NOMO-1 treated with DMSO at 0.1 percent for 48 hours (cell line): Measurements from ENCODE around the gene SPACDR.

Experiments
- DNase-seq: peaks from one replicate; lab custom pipeline; 2025; ENCODE audit not compliant: unreplicated experiment; lab: John Stamatoyannopoulos, UW

SPACDR gene

GRCh38 chr7:100485471-100485876, 21.4 kb upstream of the SPACDR start:
- no peak for DNase-seq

GRCh38 chr7:100484673-100485045, 20.6 kb upstream of the SPACDR start:
- no peak for DNase-seq

- DNase-seq = no peak
These were observed 19.9 kb upstream of the SPACDR start, which contains the start of gene NYAP1 for GRCh38 chr7:100483722-100484672. TSS of gene NYAP1 (plus strand) at chr7:100483927. CDS start at chr7:100485312, 1,385 bp downstream.

- DNase-seq = peak; percentile 66
These were observed 19.1 kb upstream of the SPACDR start for GRCh38 chr7:100483090-100483721.

GRCh38 chr7:100482728-100483089, 18.6 kb upstream of the SPACDR start:
- DNase-seq = no peak

GRCh38 chr7:100481466-100481865, 17.4 kb upstream of the SPACDR start:
- DNase-seq = no peak

GRCh38 chr7:100478958-100479660, 15.0 kb upstream of the SPACDR start, which contains the start of gene TSC22D4:
TSS of gene TSC22D4 (minus strand) at chr7:100479214. CDS start at chr7:100478038, 1,176 bp downstream.
- DNase-seq = peak; percentile 98

GRCh38 chr7:100477871-100478267, 13.8 kb upstream of the SPACDR start:
- no peak for DNase-seq

GRCh38 chr7:100476903-100477870, 13.1 kb upstream of the SPACDR start:
- no peak for DNase-seq

- no peak for DNase-seq
These were observed 12.2 kb upstream of the SPACDR start for GRCh38 chr7:100476101-100476780.

GRCh38 chr7:100475549-100475948, 11.5 kb upstream of the SPACDR start:
- DNase-seq = no peak

- no peak for DNase-seq
These were observed 8.9 kb upstream of the SPACDR start for GRCh38 chr7:100472854-100473499.

- no peak for DNase-seq
These were observed 8.2 kb upstream of the SPACDR start for GRCh38 chr7:100472121-100472851.

- DNase-seq = no peak
These were observed 7.0 kb upstream of the SPACDR start for GRCh38 chr7:100471021-100471420.

- DNase-seq = peak; percentile 75
These were observed 5.4 kb upstream of the SPACDR start for GRCh38 chr7:100469227-100470044.

GRCh38 chr7:100467638-100468373, 3.7 kb upstream of the SPACDR start:
- DNase-seq = no peak
